K562 (cell line): ENCODE data around the gene CPED1. TPM values are rescaled to one million over a fixed set of nuclear protein-coding genes. Genes with fewer than 3 reads are reported as not detected.

ENCODE experiments used
- CREM ChIP-seq: IDR thresholded peaks from 2 replicates; pipeline ENCODE4 v1.6.1; 2014; ENCODE audit warnings: antibody characterized with exemption, low read depth
- ESRRB ChIP-seq: fragments of 250-450 bp; sonication (Bioruptor Pico); IDR thresholded peaks from 2 replicates; pipeline ENCODE4 v1.5.0; 2020; ENCODE audit warnings: mild to moderate bottlenecking, moderate library complexity, borderline replicate concordance
- HNRNPUL1 ChIP-seq: fragments of 200-400 bp; formaldehyde crosslinking; IDR thresholded peaks from 2 replicates; pipeline ENCODE4 v1.6.1; 2017; ENCODE audit warnings: low read length
- MAFK ChIP-seq: IDR thresholded peaks from 2 replicates; pipeline ENCODE4 v1.6.1; 2011; ENCODE audit warnings: low read length, improper control_type of control experiment
- NEUROD1 ChIP-seq: fragments of 150-350 bp; IDR thresholded peaks from 2 replicates; pipeline ENCODE4 v1.6.1; 2014; ENCODE audit warnings: borderline replicate concordance, low read length, low read depth; ENCODE audit not compliant: partially characterized antibody
- PHF8 ChIP-seq: fragments of 200-600 bp; sonication (generic); IDR thresholded peaks from 2 replicates; pipeline ENCODE4 v1.6.1; 2012; ENCODE audit warnings: mixed run types, mild to moderate bottlenecking, inconsistent platforms, low read length, moderate library complexity, borderline replicate concordance
- POLR2B ChIP-seq: fragments of 450-650 bp; IDR thresholded peaks from 2 replicates; pipeline ENCODE4 v1.6.1; 2018; ENCODE audit warnings: low read depth; ENCODE audit not compliant: partially characterized antibody
- RNF2 ChIP-seq: sonication (generic); IDR thresholded peaks from 2 replicates; pipeline ENCODE4 v1.6.1; 2016
- SRSF9 ChIP-seq: fragments of 200-400 bp; formaldehyde crosslinking; IDR thresholded peaks from 2 replicates; pipeline ENCODE4 v1.6.1; 2017; ENCODE audit warnings: low read depth, low read length, borderline replicate concordance
- TBP ChIP-seq: optimal IDR thresholded peaks from 2 replicates; pipeline ENCODE3; 2011; ENCODE audit warnings: low read depth, low read length, improper control_type of control experiment
- ZNF143 ChIP-seq: sonication (generic); formaldehyde crosslinking; IDR thresholded peaks from 2 replicates; pipeline ENCODE4 v1.9.0; 2022; ENCODE audit warnings: mild to moderate bottlenecking, missing genetic modification reagents
- ZNF197 ChIP-seq: fragments of 200-800 bp; sonication (Bioruptor generic); IDR thresholded peaks from 2 replicates; pipeline ENCODE4 v1.6.1; 2016; ENCODE audit warnings: low read depth, missing genetic modification characterization, missing compliant biosample characterization
- ZNF253 ChIP-seq: fragments of 250-450 bp; sonication (Bioruptor Pico); conservative IDR thresholded peaks from 2 replicates; pipeline ENCODE4 v1.6.1; 2021; ENCODE audit warnings: mild to moderate bottlenecking
- ZNF589 ChIP-seq: fragments of 200-800 bp; sonication (Bioruptor generic); IDR thresholded peaks from 2 replicates; pipeline ENCODE4 v1.6.1; 2016; ENCODE audit warnings: low read depth, missing genetic modification characterization, missing compliant biosample characterization
- polyA plus RNA-seq, 8 experiments: library from polyadenylated mRNA; depleted of rRNA in 4 of 8; stranded (reverse) in 5 of 8; unstranded in 3 of 8; fragments of >200 nt; fragmentation: Nextera tagmentation in 2 of 8; fragmentation: Illumina TruSeq in 1 of 8; extraction: Ambion mirVana in 2 of 8; extraction: Trizol in 1 of 8; gene quantifications; 2 replicates each; pipeline versions ENCODE4 v1.2.1 to v1.2.3, GENCODE V29; 2011 to 2014; ENCODE audit warnings: inconsistent platforms in 1 of 8, missing spikeins in 1 of 8
- total RNA-seq, 7 experiments: library from RNA; depleted of rRNA in 6 of 7; stranded (reverse); fragments of >200 nt in 6 of 7; fragmentation: Illumina TruSeq in 2 of 7; extraction: Trizol in 2 of 7; gene quantifications; 2 replicates each; pipeline versions ENCODE4 v1.2.1 to v1.2.3, GENCODE V29; 2011 to 2021; ENCODE audit warnings: low replicate concordance in 1 of 7
- TF ChIP-seq, protein P1 (sequence below): fragments of 450-650 bp; IDR thresholded peaks from 2 replicates; pipeline ENCODE4 v1.6.1; 2016; ENCODE audit warnings: low read depth
- TF ChIP-seq, protein P2 (sequence below): IDR thresholded peaks from 3 replicates; pipeline ENCODE4 v1.6.1; 2011; ENCODE audit warnings: borderline replicate concordance, mild to moderate bottlenecking; ENCODE audit not compliant: insufficient read length, insufficient read depth
- TF ChIP-seq, protein P3 (sequence below), 2 experiments: fragments of 450-650 bp in 1 of 2; sonication (generic) in 1 of 2; formaldehyde crosslinking in 1 of 2; IDR thresholded peaks in 1 of 2; conservative IDR thresholded peaks in 1 of 2; 2 replicates each; pipeline versions ENCODE4 v1.6.1 to v1.8.1; 2016 to 2023; ENCODE audit warnings: mild to moderate bottlenecking in 2 of 2, moderate library complexity in 2 of 2, inconsistent platforms in 1 of 2, missing genetic modification reagents in 1 of 2

Gene CPED1
- total and polyA plus RNA-seq, 9 of the 15 experiments (the other 6 are each of a cell fraction or from before 2014, with no cell fraction given), result 195 to 393 (median 290) TPM

DNA sequence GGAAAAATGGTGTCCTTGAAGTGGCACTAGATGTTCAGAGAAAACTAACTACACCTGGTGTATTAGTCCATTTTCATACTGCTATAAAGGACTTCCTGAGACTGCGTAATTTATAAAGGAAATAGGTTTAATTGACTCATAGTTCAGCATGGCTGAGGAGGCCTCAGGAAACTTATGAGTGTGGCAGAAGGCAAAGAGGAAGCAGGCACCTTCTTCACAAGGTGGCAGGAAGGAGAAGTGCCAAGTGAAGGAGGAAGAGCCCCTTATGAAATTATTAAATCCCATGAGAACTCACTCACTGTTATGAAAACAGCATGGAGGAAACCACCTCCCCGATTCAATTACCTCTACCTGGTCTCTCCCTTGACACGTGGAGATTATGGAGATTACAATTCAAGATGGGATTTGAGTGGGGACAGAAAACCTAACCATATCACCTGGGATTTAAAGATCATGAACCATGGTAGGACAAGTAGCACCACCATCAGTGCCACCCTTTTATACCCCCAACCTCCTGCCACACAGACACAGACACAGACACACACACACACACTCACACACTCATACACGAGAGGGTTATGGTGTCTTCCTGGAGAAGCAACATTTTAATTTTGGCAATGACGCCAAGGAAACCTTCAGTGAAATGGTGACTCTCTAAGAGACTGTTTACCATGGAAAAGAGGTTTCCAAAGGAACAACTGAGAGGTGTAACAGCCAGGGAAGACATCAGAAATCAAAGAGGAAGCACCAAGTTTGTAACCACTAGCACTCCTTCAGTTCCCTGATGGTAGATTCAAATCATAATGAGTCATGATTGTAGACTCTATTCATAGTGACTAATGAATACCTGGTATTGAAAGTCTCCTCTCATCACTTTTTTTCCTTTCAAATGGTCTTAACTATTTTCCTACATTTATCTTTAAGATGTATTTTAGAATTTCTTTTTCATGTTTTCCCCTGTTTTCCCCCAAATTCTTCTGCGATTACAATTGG lies 298.5 kb downstream of the CPED1 start (continued):
- TF ChIP-seq, protein P1, sequence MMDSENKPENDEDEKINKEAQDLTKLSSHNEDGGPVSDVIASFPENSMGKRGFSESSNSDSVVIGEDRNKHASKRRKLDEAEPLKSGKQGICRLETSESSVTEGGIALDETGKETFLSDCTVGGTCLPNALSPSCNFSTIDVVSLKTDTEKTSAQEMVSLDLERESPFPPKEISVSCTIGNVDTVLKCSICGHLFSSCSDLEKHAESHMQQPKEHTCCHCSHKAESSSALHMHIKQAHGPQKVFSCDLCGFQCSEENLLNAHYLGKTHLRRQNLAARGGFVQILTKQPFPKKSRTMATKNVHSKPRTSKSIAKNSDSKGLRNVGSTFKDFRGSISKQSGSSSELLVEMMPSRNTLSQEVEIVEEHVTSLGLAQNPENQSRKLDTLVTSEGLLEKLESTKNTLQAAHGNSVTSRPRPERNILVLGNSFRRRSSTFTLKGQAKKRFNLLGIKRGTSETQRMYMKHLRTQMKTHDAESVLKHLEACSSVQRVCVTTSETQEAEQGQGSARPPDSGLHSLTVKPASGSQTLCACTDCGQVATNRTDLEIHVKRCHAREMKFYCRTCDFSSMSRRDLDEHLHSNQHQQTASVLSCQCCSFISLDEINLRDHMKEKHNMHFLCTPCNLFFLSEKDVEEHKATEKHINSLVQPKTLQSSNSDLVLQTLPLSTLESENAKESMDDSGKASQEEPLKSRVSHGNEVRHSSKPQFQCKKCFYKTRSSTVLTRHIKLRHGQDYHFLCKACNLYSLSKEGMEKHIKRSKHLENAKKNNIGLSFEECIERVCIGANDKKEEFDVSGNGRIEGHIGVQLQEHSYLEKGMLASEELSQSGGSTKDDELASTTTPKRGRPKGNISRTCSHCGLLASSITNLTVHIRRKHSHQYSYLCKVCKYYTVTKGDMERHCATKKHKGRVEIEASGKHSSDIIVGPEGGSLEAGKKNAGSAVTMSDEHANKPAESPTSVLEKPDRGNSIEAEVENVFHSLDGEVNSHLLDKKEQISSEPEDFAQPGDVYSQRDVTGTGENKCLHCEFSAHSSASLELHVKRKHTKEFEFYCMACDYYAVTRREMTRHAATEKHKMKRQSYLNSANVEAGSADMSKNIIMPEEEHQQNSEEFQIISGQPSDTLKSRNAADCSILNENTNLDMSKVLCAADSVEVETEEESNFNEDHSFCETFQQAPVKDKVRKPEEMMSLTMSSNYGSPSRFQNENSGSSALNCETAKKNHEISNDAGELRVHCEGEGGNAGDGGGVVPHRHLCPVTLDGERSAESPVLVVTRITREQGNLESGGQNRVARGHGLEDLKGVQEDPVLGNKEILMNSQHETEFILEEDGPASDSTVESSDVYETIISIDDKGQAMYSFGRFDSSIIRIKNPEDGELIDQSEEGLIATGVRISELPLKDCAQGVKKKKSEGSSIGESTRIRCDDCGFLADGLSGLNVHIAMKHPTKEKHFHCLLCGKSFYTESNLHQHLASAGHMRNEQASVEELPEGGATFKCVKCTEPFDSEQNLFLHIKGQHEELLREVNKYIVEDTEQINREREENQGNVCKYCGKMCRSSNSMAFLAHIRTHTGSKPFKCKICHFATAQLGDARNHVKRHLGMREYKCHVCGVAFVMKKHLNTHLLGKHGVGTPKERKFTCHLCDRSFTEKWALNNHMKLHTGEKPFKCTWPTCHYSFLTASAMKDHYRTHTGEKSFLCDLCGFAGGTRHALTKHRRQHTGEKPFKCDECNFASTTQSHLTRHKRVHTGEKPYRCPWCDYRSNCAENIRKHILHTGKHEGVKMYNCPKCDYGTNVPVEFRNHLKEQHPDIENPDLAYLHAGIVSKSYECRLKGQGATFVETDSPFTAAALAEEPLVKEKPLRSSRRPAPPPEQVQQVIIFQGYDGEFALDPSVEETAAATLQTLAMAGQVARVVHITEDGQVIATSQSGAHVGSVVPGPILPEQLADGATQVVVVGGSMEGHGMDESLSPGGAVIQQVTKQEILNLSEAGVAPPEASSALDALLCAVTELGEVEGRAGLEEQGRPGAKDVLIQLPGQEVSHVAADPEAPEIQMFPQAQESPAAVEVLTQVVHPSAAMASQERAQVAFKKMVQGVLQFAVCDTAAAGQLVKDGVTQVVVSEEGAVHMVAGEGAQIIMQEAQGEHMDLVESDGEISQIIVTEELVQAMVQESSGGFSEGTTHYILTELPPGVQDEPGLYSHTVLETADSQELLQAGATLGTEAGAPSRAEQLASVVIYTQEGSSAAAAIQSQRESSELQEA, result no peak
- TF ChIP-seq ESRRB (no peak), ZNF253 (no peak), PHF8 (no peak), ZNF589 (CRISPR knock-in tag) (no peak), CREM (no peak), SRSF9 (no peak), RNF2 (no peak), NEUROD1 (no peak), HNRNPUL1 (no peak), ZNF143 (no peak), ZNF197 (no peak), POLR2B (peak; percentile 79), TBP (no peak), MAFK (peak; percentile 22; the same call in 1 of the 2 replicates)
- TF ChIP-seq, protein P2, sequence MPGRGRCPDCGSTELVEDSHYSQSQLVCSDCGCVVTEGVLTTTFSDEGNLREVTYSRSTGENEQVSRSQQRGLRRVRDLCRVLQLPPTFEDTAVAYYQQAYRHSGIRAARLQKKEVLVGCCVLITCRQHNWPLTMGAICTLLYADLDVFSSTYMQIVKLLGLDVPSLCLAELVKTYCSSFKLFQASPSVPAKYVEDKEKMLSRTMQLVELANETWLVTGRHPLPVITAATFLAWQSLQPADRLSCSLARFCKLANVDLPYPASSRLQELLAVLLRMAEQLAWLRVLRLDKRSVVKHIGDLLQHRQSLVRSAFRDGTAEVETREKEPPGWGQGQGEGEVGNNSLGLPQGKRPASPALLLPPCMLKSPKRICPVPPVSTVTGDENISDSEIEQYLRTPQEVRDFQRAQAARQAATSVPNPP, result no peak
- TF ChIP-seq, protein P3, sequence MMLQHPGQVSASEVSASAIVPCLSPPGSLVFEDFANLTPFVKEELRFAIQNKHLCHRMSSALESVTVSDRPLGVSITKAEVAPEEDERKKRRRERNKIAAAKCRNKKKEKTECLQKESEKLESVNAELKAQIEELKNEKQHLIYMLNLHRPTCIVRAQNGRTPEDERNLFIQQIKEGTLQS (IDR thresholded peaks at IDR 0.05), result peak; percentile 75
- TF ChIP-seq, protein P3 (CRISPR knock-in tag; conservative IDR thresholded peaks at IDR 0.05), result no peak
